ENCODE measurements around the gene PIP5K1C. TPM values are rescaled to one million over a fixed set of nuclear protein-coding genes. Genes with fewer than 3 reads are reported as not detected.

PIP5K1C gene
- total RNA-seq: 20.3 and 33.6 TPM in 2 replicates

DNA sequence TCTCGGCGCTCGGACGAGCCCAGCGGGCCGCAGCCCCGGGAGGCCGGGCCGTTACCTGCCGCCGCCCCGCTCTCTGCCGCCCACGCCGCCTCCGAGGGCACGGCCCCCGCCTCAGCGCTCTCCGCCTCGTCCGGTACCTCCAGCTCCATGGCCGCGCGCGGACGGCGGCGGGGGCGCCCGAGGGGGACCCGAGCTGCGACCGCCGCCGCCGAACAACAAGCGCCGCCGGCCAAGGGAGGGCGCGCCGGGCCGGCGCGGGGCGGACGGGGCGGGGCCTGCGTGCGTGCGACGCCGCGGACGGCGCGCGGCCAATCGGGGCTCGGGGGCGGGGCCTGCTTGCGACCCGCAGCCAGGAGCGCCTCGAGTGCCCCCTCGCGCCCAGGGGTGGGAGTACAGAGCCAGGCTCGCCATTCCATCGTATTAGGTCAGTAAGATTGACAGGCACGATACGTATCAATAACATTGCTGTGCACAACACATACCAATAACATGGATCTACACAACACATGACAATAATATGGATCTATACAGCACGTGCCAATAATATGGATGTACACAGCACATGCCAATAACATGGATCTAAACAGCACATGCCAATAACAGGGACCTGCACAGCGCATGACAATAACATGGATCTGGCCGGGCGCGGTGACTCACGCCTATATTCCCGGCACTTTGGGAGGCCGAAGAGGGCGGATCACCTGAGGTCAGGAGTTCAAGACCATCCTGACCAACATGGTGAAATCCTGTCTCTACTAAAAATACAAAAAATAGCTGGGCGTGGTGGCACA lies at the start of gene PIP5K1C:
PIP5K1C (minus strand) TSS at position 227 of the 791 bp plus-strand sequence; CDS start at position 149, 78 bp downstream.

DNA sequence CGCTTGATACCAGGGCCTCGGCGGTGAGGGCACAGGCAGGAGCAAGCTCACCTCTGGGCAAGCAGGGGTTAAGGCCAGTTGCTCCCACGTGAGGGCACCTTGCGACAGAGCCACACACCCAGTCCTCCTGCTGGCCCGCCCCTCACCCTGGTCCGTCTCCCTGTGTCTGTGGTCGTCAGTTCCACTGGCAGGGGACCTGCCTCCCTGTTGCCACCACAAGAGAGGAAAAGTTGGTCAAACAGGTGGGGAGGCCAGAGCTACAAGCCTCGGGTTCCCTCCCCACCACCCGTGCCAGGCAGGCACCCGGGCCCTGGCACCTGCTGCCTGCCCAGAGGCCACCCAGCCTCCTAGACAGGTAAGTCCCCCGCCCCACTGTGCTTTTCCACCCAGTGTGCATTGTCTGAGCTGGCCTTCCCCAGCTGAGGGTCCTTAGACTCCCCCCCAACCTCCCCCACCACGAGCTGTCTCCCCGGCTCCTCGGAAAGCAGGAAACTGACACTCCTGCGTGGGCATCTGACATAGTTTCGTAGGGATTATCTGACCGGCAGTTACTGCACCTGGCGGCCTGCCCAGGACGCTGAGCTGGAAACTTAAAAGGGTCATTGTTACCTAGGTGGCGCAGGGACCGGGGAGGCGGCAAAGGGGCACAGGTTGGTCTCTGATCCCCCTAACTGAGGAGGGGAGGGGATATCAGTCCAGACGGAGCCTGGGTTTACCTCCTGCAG lies 8.1 kb upstream of the PIP5K1C start, which contains the start of gene TJP3:
TJP3 (plus strand) TSS at position 178 of the 725 bp plus-strand sequence. CDS start 20,049 bp downstream, outside the sequence.

DNA sequence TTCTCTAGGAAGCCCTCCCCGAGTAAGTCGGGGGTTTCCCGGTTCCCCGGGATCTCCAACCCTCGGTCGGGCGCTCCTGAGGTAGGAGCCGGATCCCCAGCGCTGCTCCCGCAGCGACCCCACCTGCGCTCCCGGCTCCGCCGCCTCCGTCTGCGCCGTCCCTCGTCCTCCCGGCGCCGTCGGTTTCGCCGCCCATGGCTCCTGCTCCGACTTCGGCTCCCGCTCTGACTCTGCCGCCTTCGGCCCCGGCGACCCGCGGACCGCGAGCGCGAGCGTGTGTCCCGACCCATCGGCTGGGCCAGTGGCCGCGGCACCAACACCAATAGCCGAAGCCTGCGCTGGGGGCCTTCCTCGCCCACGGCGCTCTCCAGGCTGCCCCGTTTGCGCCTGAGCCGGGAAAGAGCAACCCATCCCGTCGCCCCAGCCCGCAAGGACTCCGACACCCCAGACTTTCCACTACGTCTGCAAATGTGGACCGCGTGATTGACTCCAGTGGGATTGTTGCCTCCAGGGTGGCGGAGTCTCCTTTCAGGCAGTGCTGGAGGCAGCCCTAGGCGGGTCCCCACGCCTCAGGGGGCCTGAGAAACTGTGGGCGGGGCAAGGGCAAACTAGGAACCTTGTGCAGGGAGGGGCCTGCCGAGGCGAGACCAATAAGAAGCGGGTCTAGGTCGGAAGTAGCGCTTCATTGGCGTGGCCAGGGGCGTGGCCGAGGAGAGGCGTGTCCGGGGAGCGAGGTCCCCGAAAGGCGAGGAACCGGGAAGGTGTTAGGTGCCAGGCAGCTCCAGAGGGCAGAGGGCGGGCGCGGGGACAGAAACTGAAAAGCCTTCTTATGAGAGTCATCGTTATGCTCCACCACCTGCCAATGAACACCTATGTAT lies 73.6 kb downstream of the PIP5K1C start, which contains the start of gene CACTIN:
CACTIN (minus strand) TSS at position 318 of the 878 bp plus-strand sequence; CDS start at position 290, 28 bp downstream.

GRCh38 chr19:3606690-3607289 lies 93.5 kb downstream of the PIP5K1C start, which contains the start of gene TBXA2R:
Gene TBXA2R, minus strand, starts transcription at chr19:3606875. Its CDS starts 6,241 bp downstream, at chr19:3600634.

DNA sequence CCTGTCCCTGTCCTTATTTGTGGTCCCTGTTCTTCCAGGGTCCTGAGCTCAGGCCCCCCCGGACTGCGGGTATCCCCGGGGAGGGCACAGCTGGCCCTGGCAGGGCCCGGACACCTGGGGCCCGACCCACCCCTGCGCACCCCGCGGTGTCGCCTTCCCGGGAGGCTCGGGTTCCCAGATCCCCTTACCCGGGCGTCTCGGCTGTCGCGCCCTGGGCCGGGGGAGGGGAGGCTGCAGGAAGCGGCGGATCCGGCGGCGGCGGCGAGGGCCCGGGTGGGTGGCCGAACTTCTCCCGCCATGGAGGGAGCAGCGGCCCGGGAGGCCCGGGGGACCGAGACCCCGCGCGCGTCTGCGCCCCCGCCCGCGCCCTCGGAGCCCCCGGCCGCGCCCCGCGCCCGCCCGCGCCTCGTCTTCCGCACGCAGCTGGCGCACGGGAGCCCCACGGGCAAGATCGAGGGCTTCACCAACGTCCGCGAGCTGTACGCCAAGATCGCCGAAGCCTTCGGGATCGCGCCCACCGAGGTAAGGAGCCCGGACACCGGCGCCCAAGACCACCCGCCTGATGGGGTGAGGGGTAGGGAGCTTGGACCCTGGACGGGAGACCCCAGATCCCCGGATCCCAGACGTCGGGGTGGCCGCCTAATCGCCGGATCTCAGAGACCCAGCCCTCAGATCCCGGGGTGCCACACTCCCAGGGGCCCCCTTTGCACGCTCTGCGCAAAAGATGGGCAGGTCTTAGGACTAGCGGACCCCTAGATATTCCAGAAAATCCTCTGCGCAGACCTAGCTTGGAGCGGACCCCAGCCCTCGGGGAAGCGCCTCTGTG lies 114.8 kb downstream of the PIP5K1C start, which contains the start of gene GIPC3:
GIPC3 (plus strand) TSS at position 178 of the 826 bp plus-strand sequence; CDS start at position 298, 120 bp downstream.

Other genes starting within 250 kb of the PIP5K1C start
- not detected in 2 replicates for gene SMIM24, start 219.9 kb downstream of the PIP5K1C start, total RNA-seq
- not detected in 2 replicates for gene SMIM44, start 217.0 kb downstream of the PIP5K1C start, total RNA-seq
- 7.7 and 7.9 TPM in 2 replicates for gene DOHH, start 199.8 kb downstream of the PIP5K1C start, total RNA-seq
- 34.8 and 41.0 TPM in 2 replicates for gene FZR1, start 194.2 kb downstream of the PIP5K1C start, total RNA-seq
- gene TEKTIP1, start 161.3 kb downstream of the PIP5K1C start, total RNA-seq: not detected in 2 replicates
- gene MFSD12, start 142.9 kb downstream of the PIP5K1C start, total RNA-seq: 57.7 and 87.0 TPM in 2 replicates
- 67.4 and 88.1 TPM in 2 replicates for gene HMG20B, start 127.5 kb downstream of the PIP5K1C start, total RNA-seq
- 0.09 TPM in 1 of 2 replicates, not detected in the other for gene GIPC3, start 115.0 kb downstream of the PIP5K1C start, total RNA-seq
- 1.1 and 1.5 TPM in 2 replicates for gene TBXA2R, start 93.6 kb downstream of the PIP5K1C start, total RNA-seq
- 23.8 and 30.3 TPM in 2 replicates for gene CACTIN, start 73.7 kb downstream of the PIP5K1C start, total RNA-seq
- under 0.01 TPM in 1 of 2 replicates, not detected in the other for gene TJP3, start 7.9 kb upstream of the PIP5K1C start, total RNA-seq
- gene APBA3, start 61.2 kb upstream of the PIP5K1C start, total RNA-seq: 12.1 and 12.5 TPM in 2 replicates
- 16.6 and 54.7 TPM in 2 replicates for gene MRPL54, start 62.2 kb upstream of the PIP5K1C start, total RNA-seq
- gene RAX2, start 71.8 kb upstream of the PIP5K1C start, total RNA-seq: not detected in 2 replicates
- gene MATK, start 85.9 kb upstream of the PIP5K1C start, total RNA-seq: 0.16 TPM in 1 of 2 replicates, not detected in the other
- not detected in 2 replicates for gene ZFR2, start 168.6 kb upstream of the PIP5K1C start, total RNA-seq
- not detected in 2 replicates for gene ATCAY, start 180.2 kb upstream of the PIP5K1C start, total RNA-seq
- not detected in 2 replicates for gene NMRK2, start 232.6 kb upstream of the PIP5K1C start, total RNA-seq

Data from bronchial smooth muscle cell (primary cell).